Keratinocyte (primary cell): ENCODE measurements around the gene TAB2. TPM values are rescaled to one million over a fixed set of nuclear protein-coding genes. Genes with fewer than 3 reads are reported as not detected.

ENCODE experiments used
- DNase-seq: peaks from one replicate; pipeline ENCODE4 v3.0.0-alpha.2; 2011; ENCODE audit warnings: low read depth, missing footprints, low spot score
- FAIRE-seq: peaks from 2 replicates; lab custom pipeline; 2011; peaks lifted over from hg19 to GRCh38; lab: Jason Lieb, UNC
- H2AFZ ChIP-seq: 2 replicates; pipeline ENCODE4 v1.6.0; 2012; ENCODE audit warnings: low read length, control low read depth, inconsistent platforms; ENCODE audit not compliant: control insufficient read depth
- H3K27ac ChIP-seq: 2 replicates; pipeline ENCODE4 v1.5.1; 2011; ENCODE audit warnings: low read length; ENCODE audit not compliant: control insufficient read depth, insufficient read depth
- H3K27me3 ChIP-seq: 3 replicates; pipeline ENCODE4 v1.6.0; 2011; ENCODE audit warnings: low read length; ENCODE audit not compliant: control insufficient read depth, insufficient read depth; ENCODE audit errors: extremely low read depth
- H3K36me3 ChIP-seq, 2 experiments: 2 replicates in 1 of 2; 3 replicates in 1 of 2; pipeline ENCODE4 v1.5.1; 2011; ENCODE audit warnings: low read length in 2 of 2, mild to moderate bottlenecking in 1 of 2; ENCODE audit not compliant: control insufficient read depth in 2 of 2, insufficient read depth in 2 of 2; ENCODE audit errors: extremely low read depth in 1 of 2
- H3K4me1 ChIP-seq: 3 replicates; pipeline ENCODE4 v1.5.1; 2011; ENCODE audit warnings: low read length; ENCODE audit not compliant: control insufficient read depth, insufficient read depth; ENCODE audit errors: extremely low read depth
- H3K4me2 ChIP-seq: 3 replicates; pipeline ENCODE4 v1.6.0; 2011; ENCODE audit warnings: low read depth, low read length; ENCODE audit not compliant: control insufficient read depth, insufficient read depth; ENCODE audit errors: extremely low read depth
- H3K4me3 ChIP-seq, 3 experiments: fragments of 200-600 bp in 1 of 3; sonication (generic) in 1 of 3; 2 replicates in 2 of 3; 3 replicates in 1 of 3; pipeline ENCODE4 v1.5.1; 2011 to 2016; ENCODE audit warnings: low read length in 3 of 3, mild to moderate bottlenecking in 3 of 3, control low read depth in 2 of 3, inconsistent platforms in 1 of 3, low read depth in 1 of 3, mixed read lengths in 1 of 3, mixed run types in 1 of 3, moderate library complexity in 1 of 3; ENCODE audit not compliant: control insufficient read depth in 2 of 3, insufficient read depth in 2 of 3; ENCODE audit errors: extremely low read depth in 1 of 3
- H3K79me2 ChIP-seq: 2 replicates; pipeline ENCODE4 v1.6.0; 2012; ENCODE audit warnings: low read length; ENCODE audit not compliant: control insufficient read depth, insufficient read depth
- H3K9ac ChIP-seq: 3 replicates; pipeline ENCODE4 v1.6.0; 2011; ENCODE audit warnings: low read length; ENCODE audit not compliant: control insufficient read depth, insufficient read depth; ENCODE audit errors: extremely low read depth
- H3K9me1 ChIP-seq: 3 replicates; pipeline ENCODE4 v1.6.0; 2011; ENCODE audit warnings: low read length; ENCODE audit not compliant: control insufficient read depth, insufficient read depth; ENCODE audit errors: extremely low read depth
- H3K9me3 ChIP-seq: 2 replicates; pipeline ENCODE4 v1.5.1; 2012; ENCODE audit warnings: low read depth, low read length; ENCODE audit not compliant: control insufficient read depth
- H4K20me1 ChIP-seq: 3 replicates; pipeline ENCODE4 v1.6.0; 2011; ENCODE audit warnings: low read length; ENCODE audit not compliant: control insufficient read depth, insufficient read depth; ENCODE audit errors: extremely low read depth
- EZH2 ChIP-seq: IDR thresholded peaks from one replicate; pipeline ENCODE4 v1.6.1; 2012; ENCODE audit warnings: inconsistent platforms, mild to moderate bottlenecking, low read length, moderate library complexity
- dilution Hi-C: fragments of 300-500 bp; cut with MboI; formaldehyde crosslinking; loops from one replicate; pipeline ENCODE4 v1.7.0; 2020; ENCODE audit warnings: low sequenced_read_pairs; ENCODE audit not compliant: extremely low pct_ligation_motif_present
- polyA plus RNA-seq, 5 experiments: library from polyadenylated mRNA; depleted of rRNA in 3 of 5; stranded (reverse) in 3 of 5; stranded (forward) in 1 of 5; unstranded in 1 of 5; fragments of >200 nt; gene quantifications; 1 replicate in 1 of 5; 2 replicates in 3 of 5; 3 replicates in 1 of 5; pipeline versions ENCODE4 v1.2.1 to v1.2.3, GENCODE V29; 2011 to 2012; ENCODE audit warnings: missing spikeins in 2 of 5, low read depth in 1 of 5, low replicate concordance in 1 of 5
- TF ChIP-seq, protein P1 (sequence below), 3 experiments: IDR thresholded peaks in 1 of 3; conservative IDR thresholded peaks in 1 of 3; optimal IDR thresholded peaks in 1 of 3; 2 replicates in 2 of 3; 3 replicates in 1 of 3; pipeline versions ENCODE3 to v1.5.1; 2011; ENCODE audit warnings: low read length in 3 of 3, mild to moderate bottlenecking in 3 of 3, moderate library complexity in 2 of 3, control low read depth in 1 of 3, inconsistent platforms in 1 of 3; ENCODE audit not compliant: insufficient read depth in 2 of 3; ENCODE audit errors: extremely low read depth in 1 of 3

Gene TAB2
- polyA plus RNA-seq, 1 donor (not counting 4 experiments of a cell fraction or from before 2014, with no cell fraction given): 47.5 TPM

DNA sequence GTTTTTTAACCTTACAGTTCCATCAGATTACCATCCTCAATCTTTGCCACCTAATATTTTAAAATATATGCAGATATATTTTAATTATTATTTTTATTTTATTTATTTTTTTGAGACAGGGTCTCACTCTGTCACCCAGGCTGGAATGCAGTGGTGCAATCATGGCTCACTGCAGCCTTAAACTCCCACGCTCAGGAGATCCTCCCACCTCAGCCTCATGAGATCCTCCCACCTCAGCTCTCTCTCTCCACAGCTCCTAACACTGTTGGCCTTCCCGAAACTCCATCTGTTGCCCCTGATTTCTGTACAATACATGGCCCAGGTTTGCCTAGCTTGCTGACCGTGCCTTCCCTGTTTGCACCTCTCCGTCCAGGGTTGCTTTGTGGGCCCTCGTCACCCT is 4.4 kb upstream of the TAB2 start:
- FAIRE-seq: no peak
- H3K9me3 ChIP-seq: no peaks in the 10 kb centered on the region
- TF ChIP-seq, protein P1, sequence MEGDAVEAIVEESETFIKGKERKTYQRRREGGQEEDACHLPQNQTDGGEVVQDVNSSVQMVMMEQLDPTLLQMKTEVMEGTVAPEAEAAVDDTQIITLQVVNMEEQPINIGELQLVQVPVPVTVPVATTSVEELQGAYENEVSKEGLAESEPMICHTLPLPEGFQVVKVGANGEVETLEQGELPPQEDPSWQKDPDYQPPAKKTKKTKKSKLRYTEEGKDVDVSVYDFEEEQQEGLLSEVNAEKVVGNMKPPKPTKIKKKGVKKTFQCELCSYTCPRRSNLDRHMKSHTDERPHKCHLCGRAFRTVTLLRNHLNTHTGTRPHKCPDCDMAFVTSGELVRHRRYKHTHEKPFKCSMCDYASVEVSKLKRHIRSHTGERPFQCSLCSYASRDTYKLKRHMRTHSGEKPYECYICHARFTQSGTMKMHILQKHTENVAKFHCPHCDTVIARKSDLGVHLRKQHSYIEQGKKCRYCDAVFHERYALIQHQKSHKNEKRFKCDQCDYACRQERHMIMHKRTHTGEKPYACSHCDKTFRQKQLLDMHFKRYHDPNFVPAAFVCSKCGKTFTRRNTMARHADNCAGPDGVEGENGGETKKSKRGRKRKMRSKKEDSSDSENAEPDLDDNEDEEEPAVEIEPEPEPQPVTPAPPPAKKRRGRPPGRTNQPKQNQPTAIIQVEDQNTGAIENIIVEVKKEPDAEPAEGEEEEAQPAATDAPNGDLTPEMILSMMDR (optimal IDR thresholded peaks at IDR 0.05 in 1 of 3, IDR thresholded peaks at IDR 0.05 in 1 of 3, conservative IDR thresholded peaks at IDR 0.05 in 1 of 3; ENCODE audit: extremely low read depth in 1 of 3, insufficient read depth in 2 of 3, low read length in 3 of 3): no peak
- TF ChIP-seq EZH2: no peak
- dilution Hi-C loops: no loop called here
- H3K4me1 ChIP-seq: peaks cover 5% of the 10 kb centered on the region
- H3K4me2 ChIP-seq: no peak overlapping the region
- no peak overlapping the region for H2AFZ ChIP-seq
- no peaks in the 10 kb centered on the region for H3K27me3 ChIP-seq
- no peak overlapping the region for H3K27ac ChIP-seq
- peaks cover 4% of the 10 kb centered on the region for H3K79me2 ChIP-seq
- no peak overlapping the region for H3K9ac ChIP-seq
- H4K20me1 ChIP-seq: no peaks in the 10 kb centered on the region
- no peak for DNase-seq
- H3K36me3 ChIP-seq: no peaks in the 10 kb centered on the region
- no peaks in the 10 kb centered on the region for H3K9me1 ChIP-seq
- no peak overlapping the region for H3K4me3 ChIP-seq

DNA sequence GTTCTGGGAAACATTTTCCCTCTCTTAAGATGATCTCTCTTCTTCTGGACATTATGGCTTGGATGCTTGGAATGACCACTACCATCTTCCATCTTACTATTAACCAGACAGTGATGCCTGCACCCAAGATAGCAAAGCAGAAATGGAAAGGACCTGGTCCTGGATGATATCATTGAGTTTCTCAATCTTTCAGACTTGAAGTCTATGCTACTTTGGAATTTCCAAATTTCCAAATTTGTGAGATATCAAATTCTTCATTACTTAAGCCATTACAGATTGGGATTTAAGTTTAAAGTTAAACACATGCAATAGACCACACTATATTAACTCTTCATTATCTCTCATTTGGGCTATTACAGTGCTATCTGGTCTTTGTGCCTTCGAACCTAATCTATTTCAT is 3.7 kb upstream of the TAB2 start:
- no peaks in the 10 kb centered on the region for H3K27me3 ChIP-seq
- H3K36me3 ChIP-seq: no peaks in the 10 kb centered on the region
- H3K4me1 ChIP-seq: peaks cover 5% of the 10 kb centered on the region
- no peak for FAIRE-seq
- H2AFZ ChIP-seq: no peak overlapping the region
- DNase-seq: no peak
- no peak overlapping the region for H3K9ac ChIP-seq
- dilution Hi-C loops: no loop called here
- no peaks in the 10 kb centered on the region for H4K20me1 ChIP-seq
- H3K4me2 ChIP-seq: no peak overlapping the region
- no peak overlapping the region for H3K4me3 ChIP-seq
- TF ChIP-seq EZH2: no peak
- TF ChIP-seq, protein P1 (optimal IDR thresholded peaks at IDR 0.05 in 1 of 3, IDR thresholded peaks at IDR 0.05 in 1 of 3, conservative IDR thresholded peaks at IDR 0.05 in 1 of 3; ENCODE audit: extremely low read depth in 1 of 3, insufficient read depth in 2 of 3, low read length in 3 of 3): no peak
- peaks cover 11% of the 10 kb centered on the region for H3K79me2 ChIP-seq
- no peaks in the 10 kb centered on the region for H3K9me1 ChIP-seq
- H3K27ac ChIP-seq: no peak overlapping the region
- no peaks in the 10 kb centered on the region for H3K9me3 ChIP-seq
